Ectodermal cell (in vitro differentiated cells): ENCODE results near the gene BLOC1S1.
A peak's percentile ranks its signal among the peaks of the same experiment; 100 is the strongest.

Source experiments
- H3K27ac ChIP-seq: 2 replicates; pipeline ENCODE4 v1.7.0; 2013; ENCODE audit warnings: mild to moderate bottlenecking, low read depth, low read length; ENCODE audit not compliant: insufficient read depth, poor library complexity, severe bottlenecking
- H3K27me3 ChIP-seq: 2 replicates; pipeline ENCODE4 v1.7.0; 2013; ENCODE audit warnings: mild to moderate bottlenecking, low read length; ENCODE audit not compliant: insufficient read depth, control insufficient read depth, poor library complexity, severe bottlenecking
- H3K36me3 ChIP-seq: one replicate; pipeline ENCODE4 v1.7.0; 2013; ENCODE audit warnings: low read length; ENCODE audit not compliant: control insufficient read depth, insufficient read depth
- H3K4me1 ChIP-seq: one replicate; pipeline ENCODE4 v1.7.0; 2013; ENCODE audit warnings: low read length; ENCODE audit not compliant: control insufficient read depth, insufficient read depth
- H3K4me3 ChIP-seq: 2 replicates; pipeline ENCODE4 v1.7.0; 2013; ENCODE audit warnings: low read depth, low read length, control low read depth; ENCODE audit not compliant: insufficient read depth
- H3K9me3 ChIP-seq: 2 replicates; pipeline ENCODE4 v1.7.0; 2013; ENCODE audit warnings: mild to moderate bottlenecking, low read length, moderate library complexity; ENCODE audit not compliant: control insufficient read depth
- WGBS, 2 experiments: methylation state at CpG; one replicate each; pipeline ENCODE4 v1.1.7; 2013; ENCODE audit warnings: missing lambda C conversion rate in 2 of 2; 5-methylcytosine and 5-hydroxymethylcytosine counted together

Gene BLOC1S1

DNA sequence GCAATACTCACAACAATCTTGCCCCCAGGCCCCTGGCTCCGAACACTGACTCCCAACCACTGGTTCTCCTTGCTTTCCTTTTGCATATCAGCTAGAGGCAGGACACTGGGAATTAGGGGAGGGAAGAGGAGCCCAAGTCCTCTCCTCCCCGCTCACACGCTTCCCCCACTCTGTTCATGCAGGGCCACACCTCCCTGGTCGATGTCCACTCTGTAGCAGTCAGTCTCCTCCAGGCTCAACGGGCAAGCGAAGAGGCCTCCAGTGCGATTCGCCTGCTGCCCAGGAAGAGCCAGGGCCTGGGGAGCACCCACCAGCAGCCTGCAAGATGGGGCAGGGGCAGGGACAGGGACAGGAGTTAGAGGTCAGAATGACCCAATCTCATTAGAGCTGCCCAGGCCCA, 13.0 kb upstream of the BLOC1S1 start:
- WGBS, 2 experiments = 93% methylated on average over 8 of the region's 8 CpGs
- Histone ChIP-seq H3K36me3 (no peaks in the 10 kb centered on the region), H3K4me3 (no peak overlapping the region), H3K27ac (no peak overlapping the region), H3K9me3 (no peaks in the 10 kb centered on the region), H3K27me3 (peaks cover 6% of the 10 kb centered on the region), H3K4me1 (peaks cover 24% of the 10 kb centered on the region)

DNA sequence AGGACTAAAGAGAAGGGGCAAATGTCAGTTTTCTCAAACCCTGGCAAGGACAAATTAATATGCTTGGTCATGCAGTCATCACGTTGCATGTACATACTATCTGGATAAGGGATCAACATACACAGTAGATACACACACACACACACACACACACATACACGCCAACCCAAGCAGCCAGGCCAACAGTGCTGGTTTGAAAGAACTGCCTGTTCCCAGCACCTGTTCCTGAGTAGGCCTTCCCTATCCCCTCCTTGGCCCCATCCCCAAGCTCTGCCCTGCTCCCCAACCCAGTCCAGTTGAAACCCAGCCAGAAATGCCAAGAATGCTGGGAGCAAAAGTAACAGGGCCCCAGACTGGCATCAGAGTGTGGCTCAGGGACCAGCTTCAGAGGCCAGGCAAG, 12.6 kb upstream of the BLOC1S1 start:
- Histone ChIP-seq H3K9me3 (no peaks in the 10 kb centered on the region), H3K27ac (no peak overlapping the region), H3K27me3 (peaks cover 6% of the 10 kb centered on the region), H3K4me3 (no peak overlapping the region), H3K4me1 (peaks cover 24% of the 10 kb centered on the region), H3K36me3 (no peaks in the 10 kb centered on the region)
- WGBS, 2 experiments = 87 to 95% methylated on average over 2 of the region's 2 CpGs

DNA sequence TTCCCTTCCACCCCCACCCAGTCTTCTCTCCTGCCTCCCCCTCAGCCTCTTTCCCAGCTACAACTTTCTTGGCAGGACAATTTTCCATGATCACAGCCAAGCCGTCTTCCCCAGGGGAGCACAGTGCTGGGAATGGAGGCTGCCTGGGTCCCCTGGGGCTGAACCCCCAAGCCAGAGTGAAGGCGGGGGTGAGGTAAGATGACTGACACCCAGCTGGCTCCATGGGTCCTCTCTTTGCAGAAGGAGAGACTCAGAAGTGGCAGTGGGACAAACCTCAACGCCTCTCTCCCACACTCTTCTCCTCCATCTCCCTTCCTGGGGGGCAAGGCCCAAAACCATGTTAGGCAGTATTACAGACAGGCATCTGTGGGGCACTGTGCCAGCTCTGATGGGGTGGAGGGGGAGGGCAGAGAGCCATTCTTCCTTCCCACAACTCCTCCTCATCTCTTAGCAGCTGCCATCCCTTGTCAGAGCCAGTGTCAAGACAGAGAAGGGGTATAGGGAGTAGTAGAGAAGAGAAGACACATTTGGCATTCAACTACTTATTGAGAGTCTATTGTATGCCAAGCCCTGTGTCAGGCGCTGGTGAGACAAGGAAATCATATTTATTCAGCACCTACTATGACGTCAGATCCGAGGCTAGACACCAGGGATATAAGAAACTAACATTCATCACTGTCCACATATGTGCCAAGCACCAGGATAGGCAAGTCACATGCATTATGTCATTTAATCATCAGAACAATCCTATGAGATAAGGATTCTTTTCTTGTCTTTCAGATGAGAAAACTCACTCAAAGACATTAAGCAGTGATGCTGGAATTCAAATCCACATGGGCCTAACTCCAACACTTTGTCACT, 11.7 kb upstream of the BLOC1S1 start:
- no peaks in the 10 kb centered on the region for H3K9me3 ChIP-seq
- H3K36me3 ChIP-seq = no peaks in the 10 kb centered on the region
- no peak overlapping the region for H3K27ac ChIP-seq
- 92 to 96% methylated on average over 5 to 6 of the region's 6 CpGs for WGBS, 2 experiments
- peaks cover 6% of the 10 kb centered on the region for H3K27me3 ChIP-seq
- peaks cover 29% of the 10 kb centered on the region for H3K4me1 ChIP-seq
- H3K4me3 ChIP-seq = no peak overlapping the region

DNA sequence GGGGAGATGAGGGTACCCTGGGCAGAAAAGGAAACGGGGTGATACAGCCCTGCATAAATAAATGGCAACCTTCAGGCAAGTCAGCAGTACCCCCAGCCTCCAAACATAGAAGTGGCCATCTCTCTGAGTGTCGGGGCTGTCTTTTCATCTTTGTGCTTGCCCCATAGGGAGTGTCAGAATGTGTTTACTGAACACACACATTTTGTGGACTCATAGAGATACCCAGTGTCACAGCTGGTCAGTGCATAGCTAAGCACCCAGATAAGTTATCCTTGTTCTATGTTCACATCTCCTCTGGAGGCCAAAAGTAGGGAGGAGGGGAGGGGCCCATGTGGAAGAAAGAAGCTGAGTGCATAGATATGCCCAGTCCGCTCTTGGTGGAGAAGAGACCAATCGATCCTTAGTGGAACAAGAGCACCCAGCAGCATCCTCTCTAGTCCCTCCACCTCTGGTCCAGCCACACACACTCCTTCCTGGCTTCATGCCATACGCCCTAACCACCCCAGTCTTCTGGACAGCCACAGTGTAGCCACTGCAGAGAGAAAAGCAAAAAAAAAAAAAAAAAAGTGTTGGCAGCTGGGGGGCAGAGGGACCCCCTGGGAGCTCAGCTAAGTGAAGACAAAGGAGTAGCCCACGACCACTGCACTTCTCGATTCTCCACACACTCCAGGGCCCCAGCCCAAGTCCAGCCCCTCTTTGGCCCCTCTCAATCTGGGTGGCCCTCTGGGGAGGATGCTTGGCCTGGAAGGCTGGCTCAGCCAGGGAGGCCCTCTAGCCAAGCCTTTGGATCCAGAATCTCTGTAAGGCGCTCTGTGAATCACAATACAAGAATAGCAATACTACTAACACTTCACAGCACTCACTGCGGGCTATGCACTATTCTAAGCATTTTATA, 10.8 kb upstream of the BLOC1S1 start:
- Histone ChIP-seq H3K4me1 (peaks cover 29% of the 10 kb centered on the region), H3K36me3 (no peaks in the 10 kb centered on the region), H3K27ac (no peak overlapping the region), H3K27me3 (peaks cover 6% of the 10 kb centered on the region), H3K4me3 (no peak overlapping the region), H3K9me3 (no peaks in the 10 kb centered on the region)
- WGBS, 2 experiments = 65 to 74% methylated on average over 9 of the region's 9 CpGs

DNA sequence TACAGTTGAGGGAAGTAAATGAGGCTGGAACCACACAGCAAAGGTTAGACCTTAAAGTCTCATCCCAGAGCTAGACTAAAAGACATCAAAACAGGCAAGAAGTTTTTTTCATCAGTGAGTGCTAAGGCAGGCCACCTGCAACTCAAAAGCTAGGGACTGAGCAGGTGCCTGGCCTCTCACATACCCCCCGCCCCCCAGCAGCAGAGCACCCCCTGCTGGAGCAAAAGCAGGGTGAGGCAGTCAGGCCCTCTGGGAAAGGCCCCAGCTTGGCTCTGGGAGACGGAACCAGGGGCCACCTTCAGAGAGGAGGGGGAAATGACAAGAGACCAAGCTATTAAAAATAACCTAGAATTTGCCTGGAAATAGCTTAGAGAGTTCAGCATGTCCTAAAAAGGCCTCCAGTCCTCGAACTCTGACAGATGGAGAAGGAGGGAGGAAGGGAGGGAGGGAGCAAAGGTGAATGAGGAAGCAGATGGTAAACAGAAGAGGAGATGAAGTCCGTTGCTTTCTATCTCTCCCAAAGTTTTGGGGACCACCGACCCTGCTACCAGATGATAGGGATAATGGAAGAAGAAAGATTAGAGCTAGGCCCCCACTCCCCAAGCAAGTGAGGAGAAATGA, 10.0 kb upstream of the BLOC1S1 start:
- Histone ChIP-seq H3K36me3 (no peaks in the 10 kb centered on the region), H3K9me3 (no peaks in the 10 kb centered on the region), H3K27ac (no peak overlapping the region), H3K4me1 (peaks cover 29% of the 10 kb centered on the region), H3K4me3 (no peak overlapping the region), H3K27me3 (peaks cover 6% of the 10 kb centered on the region)
- 32 to 34% methylated on average over 5 of the region's 5 CpGs for whole genome bisulfite sequencing, 2 experiments

DNA sequence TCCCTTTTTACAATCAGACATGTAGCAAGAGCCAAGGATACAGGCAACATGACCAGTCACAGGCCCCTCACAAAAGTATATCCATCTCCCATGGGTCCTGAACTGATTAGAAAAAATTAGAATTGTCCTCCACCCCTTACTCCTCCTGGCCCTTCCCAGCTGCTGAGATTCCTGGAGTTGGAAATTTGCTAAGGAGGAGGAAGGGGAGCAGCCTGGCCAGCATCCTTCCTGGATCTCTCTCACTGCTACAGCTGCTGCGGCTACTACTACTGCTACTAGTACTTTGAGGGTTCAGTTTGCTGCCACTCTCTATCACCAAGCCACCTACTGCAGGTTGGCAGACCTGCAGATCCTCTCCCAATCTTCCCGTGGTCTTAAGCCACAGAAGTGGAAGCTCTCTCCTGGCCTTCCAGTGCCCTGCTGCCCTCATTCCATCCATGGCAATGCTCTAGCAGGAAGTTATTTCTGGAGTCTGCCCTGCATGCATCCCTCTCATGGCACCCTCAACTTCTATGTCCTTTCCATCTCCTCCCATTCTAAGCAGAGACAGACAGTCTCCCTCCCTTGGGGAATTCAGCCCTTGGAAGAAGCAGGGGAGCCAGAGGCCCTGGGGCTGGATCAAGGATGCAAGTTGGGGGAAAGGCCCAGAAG, 9.2 kb upstream of the BLOC1S1 start:
- no peaks in the 10 kb centered on the region for H3K9me3 ChIP-seq
- H3K27ac ChIP-seq = no peak overlapping the region
- 36 to 37% methylated on average over 2 of the region's 2 CpGs for WGBS, 2 experiments
- peaks cover 29% of the 10 kb centered on the region for H3K4me1 ChIP-seq
- H3K27me3 ChIP-seq = peaks cover 6% of the 10 kb centered on the region
- peak overlapping the region; percentile 63 for H3K4me3 ChIP-seq
- H3K36me3 ChIP-seq = no peaks in the 10 kb centered on the region

DNA sequence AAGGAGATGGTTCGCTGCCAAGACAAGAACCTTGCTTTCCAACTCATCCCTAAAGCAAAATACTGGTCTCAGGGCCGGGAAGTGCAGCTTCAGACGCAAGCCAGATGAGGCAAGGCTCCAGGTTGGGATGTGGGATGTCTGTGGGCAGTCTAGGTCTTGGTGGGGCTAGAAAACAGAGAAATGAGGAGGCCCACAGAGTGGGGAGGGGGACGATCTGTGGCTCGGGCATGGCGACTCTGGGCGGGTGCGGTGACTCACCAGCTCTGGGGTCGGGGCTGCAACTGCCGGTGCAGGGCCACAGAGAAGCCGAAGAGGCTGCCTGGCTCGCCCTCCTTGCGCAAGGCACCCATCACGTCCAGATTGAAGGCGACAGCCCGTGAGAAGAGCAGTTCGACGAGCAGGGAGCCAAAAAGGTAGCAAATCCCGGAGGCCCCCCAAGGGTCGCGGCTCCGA, 8.6 kb upstream of the BLOC1S1 start:
- Histone ChIP-seq H3K27ac (no peak overlapping the region), H3K9me3 (no peaks in the 10 kb centered on the region), H3K4me1 (peaks cover 29% of the 10 kb centered on the region), H3K36me3 (no peaks in the 10 kb centered on the region), H3K27me3 (peaks cover 9% of the 10 kb centered on the region), H3K4me3 (peak overlapping the region; percentile 63)
- WGBS, 2 experiments = 1% methylated on average over 22 of the region's 22 CpGs

DNA sequence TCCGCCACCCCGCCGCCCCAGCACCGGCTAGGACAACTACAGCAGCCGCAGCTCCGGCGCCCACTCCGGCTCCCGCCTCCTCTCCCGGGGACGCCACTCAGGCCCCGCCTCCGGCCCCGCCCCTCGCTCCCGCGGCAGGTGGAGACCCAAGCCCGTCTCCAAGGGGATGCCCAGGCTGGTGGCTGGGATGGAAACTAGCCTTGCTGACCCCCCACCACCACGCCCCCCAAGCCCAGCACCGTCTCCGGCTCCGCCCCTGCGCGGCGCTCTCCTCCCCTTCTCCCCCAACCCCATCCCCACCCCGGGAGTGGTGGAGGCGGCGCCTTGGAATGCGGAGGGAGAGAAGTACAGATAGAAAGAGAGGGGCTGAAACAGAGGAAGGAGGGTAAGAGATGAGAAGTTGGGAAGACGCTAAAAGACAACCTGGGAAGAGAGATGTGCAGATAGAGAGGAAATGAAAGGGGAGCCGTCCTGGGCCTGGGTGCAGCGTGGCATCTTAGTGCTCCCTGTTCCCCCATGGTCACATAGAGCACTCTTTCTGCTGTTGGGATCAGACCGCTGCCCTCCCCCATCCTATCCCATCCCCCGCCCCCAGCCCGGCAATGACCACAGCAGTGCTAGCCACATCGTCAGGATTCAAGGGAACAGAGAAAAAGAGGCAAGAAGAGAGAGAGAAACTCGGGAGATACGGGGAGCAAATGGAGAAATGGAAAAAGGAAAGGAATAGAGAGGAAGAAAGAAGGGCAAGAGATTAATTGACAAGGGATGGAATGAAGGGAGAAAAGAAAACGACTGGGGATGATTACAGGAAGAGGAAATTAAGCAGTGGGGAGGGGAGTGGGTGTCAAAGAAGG, 7.8 kb upstream of the BLOC1S1 start, which contains the start of gene ITGA7:
ITGA7 (minus strand) TSS at position 64 of the 854 bp plus-strand sequence. CDS start 222 bp downstream, outside the sequence.
- no peaks in the 10 kb centered on the region for H3K36me3 ChIP-seq
- peak within 1 kb of the TSS; percentile 63 for H3K4me3 ChIP-seq
- H3K4me1 ChIP-seq = peaks cover 29% of the 10 kb centered on the region
- no peaks in the 10 kb centered on the region for H3K9me3 ChIP-seq
- peaks cover 13% of the 10 kb centered on the region for H3K27me3 ChIP-seq
- WGBS, 2 experiments = 0% methylated on average over 30 to 38 of the region's 39 CpGs
- H3K27ac ChIP-seq = no peak within 1 kb of the TSS

DNA sequence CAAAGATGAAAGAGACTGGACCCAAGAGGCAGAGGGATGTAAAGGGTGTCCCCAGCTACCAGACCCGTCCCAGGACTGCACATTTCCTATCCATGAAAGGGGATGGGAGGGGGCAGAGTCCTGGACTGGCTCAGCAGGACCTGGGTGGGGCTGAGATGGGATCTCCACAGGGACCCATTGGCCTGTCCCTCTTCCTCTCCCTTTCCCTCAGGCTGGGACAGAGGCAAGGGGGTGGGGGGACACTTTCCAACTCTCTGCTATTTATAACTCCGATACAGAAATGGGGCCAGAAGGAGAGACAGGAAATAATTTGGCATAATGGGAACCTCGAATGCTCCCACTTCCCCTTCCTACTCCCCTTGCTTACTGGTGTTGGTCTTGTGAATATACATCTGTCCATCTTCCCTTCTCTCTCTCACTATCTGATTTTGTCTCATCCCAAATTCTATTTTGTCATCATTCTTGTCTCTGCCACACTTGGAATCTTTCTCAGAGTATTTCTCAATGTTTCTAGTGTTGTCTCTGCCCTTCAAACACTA, 7.1 kb upstream of the BLOC1S1 start:
- peaks cover 29% of the 10 kb centered on the region for H3K4me1 ChIP-seq
- H3K27ac ChIP-seq = no peak overlapping the region
- H3K4me3 ChIP-seq = peak overlapping the region; percentile 63
- WGBS, 2 experiments = 25 to 44% methylated on average over 2 to 3 of the region's 3 CpGs
- H3K9me3 ChIP-seq = no peaks in the 10 kb centered on the region
- no peaks in the 10 kb centered on the region for H3K36me3 ChIP-seq
- peaks cover 13% of the 10 kb centered on the region for H3K27me3 ChIP-seq
